ENCODE measurements around the gene FGD5.

FGD5 gene

DNA sequence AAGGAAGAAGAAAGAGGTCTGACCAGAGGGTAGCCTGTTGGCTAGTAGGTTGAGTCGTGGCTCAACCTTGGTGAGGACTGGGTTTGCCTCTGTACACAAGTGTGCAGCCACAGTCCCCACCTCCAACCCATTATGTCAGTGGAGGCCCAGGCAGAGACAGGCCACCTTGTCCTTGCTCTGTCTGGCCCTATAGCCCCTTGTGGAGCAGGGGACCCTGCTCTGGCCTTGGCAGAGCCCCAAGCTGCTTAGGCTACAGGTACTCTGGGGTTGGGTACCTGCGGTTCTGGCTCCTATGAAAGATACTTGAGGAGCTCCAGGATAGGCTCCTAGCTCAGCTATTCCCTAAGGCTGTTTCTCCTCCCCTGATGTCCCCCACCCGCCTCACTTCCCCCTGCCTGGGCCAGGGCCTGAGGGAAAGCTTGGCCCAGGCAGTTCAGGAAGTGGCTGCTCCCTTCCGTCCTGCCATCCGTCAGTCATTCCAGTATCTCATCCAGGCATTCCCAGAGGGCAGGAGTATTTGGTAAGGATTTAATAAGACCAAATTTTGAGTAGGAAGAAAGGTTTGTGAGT lies 44.0 kb downstream of the FGD5 start:
- no peak overlapping the region for H3K4me3 ChIP-seq
- peak overlapping the region in 3 of 21 experiments; percentile 18 to 38 (median 21) for H3K27ac ChIP-seq

DNA sequence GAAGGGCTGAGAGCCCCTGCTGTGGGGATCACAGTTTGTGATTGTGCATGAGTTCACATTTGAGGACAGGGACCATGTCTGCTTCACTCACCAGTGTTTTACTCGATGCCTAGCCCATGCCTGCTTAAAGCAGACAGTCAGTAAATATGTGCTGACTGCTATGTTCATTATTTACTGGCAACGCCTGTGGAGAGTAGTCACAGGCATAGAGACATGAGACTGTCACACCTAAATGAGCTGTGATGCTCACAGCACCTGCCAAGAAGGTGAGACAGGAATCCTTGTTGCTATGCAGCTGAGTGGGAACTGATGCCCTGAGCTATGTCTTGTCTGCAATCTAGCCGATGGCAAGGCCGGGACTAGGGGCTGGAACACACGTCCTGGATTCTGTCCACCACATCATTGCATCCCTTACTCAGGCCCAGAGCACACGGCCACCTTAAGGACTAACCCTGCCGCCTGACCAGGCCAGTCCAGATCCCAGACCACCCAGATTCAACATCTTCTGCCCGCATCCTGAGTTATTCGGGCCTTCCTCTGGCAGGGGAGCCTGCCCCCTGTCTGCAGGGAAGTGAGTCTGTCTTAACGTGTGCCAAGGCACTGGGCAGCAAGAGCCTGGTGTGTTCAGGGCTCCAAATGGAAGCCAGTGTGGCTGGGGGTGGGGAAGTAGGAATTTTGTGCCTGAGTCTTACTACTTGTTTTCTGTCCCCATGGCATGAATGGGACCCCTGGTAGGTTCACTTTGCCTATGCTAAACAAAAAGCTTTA lies 44.8 kb downstream of the FGD5 start:
- Histone ChIP-seq H3K4me3 (no peak overlapping the region), H3K27ac (peak overlapping the region in 4 of 21 experiments; percentile 4 to 38 (median 20))

DNA sequence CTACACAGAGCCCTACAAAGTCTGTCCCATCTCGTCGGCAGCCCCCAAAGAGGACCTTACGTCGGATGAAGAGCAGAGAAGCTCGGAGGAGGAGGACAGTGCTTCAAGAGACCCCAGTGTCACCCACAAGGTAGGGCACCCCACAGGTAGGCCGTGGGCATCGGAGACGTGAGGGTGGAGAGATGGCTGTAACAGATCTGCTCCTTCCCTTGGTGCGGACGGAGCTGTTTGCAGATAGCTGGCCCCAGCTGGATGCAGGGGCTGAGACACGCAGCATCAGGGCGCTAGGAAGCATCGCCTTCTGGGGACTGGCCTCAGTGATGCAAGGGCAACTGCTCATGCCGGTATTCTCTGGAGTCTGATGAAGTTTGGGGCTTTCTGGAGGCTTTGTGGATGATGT lies 45.4 kb downstream of the FGD5 start:
- no peak overlapping the region for H3K4me3 ChIP-seq
- H3K27ac ChIP-seq = peak overlapping the region in 1 of 21 experiments; percentile 4

DNA sequence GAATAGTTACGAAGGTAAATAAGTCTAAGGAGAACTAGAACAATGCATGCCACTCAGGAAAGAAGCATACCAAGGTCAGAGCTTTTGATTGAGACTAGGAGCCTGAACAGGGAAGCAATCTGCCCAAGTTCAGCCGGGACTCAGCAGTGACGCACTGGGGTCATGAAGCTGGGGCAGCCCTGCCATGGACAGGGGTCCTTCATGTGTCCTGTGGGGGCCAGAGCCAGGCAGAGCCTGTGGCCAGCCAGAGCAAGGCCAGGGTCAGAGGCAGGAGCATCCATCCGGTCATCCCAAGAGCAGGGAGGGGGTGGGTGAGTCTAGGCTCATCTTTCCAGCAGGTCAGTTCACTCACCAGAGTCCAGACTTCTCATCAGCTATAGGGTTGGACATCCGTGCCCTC lies 47.9 kb downstream of the FGD5 start:
- H3K27ac ChIP-seq = no peak overlapping the region

DNA sequence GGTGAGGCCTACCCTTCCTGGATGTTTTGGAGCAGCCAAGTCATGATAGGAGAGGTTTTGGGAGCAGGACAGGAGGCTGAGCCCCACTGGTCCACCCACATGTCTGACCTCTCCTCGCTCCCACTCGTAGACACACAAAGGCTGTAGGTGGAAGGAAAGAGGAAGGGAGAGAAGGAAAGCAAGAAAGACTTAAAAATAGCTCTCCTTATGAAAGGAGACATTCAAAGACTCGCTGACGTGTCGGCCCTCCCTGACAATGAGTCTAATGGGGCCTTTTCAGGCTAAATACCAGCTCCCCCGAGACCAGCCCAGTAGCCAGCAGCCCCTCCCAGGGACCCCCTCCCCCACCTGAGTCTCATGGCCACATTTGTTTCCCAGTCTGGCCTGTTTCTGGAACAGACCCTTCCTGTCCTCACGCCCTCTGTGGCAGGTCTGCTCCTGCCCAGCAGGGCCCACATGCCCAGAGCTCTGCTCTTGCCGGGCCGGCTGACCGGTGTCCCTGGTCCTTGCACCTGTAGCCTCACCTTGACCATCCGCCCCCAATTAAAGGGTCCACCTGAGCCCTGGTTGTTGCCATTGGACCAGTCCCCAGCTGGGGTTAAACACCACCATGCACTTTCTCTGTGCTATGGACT lies 49.3 kb downstream of the FGD5 start:
- Histone ChIP-seq H3K27ac (peak overlapping the region in 1 of 21 experiments; percentile 35), H3K4me3 (no peak overlapping the region)

More for the DNA sequence above, 47.9 kb downstream of the FGD5 start:
- no peak overlapping the region for H3K4me3 ChIP-seq

DNA sequence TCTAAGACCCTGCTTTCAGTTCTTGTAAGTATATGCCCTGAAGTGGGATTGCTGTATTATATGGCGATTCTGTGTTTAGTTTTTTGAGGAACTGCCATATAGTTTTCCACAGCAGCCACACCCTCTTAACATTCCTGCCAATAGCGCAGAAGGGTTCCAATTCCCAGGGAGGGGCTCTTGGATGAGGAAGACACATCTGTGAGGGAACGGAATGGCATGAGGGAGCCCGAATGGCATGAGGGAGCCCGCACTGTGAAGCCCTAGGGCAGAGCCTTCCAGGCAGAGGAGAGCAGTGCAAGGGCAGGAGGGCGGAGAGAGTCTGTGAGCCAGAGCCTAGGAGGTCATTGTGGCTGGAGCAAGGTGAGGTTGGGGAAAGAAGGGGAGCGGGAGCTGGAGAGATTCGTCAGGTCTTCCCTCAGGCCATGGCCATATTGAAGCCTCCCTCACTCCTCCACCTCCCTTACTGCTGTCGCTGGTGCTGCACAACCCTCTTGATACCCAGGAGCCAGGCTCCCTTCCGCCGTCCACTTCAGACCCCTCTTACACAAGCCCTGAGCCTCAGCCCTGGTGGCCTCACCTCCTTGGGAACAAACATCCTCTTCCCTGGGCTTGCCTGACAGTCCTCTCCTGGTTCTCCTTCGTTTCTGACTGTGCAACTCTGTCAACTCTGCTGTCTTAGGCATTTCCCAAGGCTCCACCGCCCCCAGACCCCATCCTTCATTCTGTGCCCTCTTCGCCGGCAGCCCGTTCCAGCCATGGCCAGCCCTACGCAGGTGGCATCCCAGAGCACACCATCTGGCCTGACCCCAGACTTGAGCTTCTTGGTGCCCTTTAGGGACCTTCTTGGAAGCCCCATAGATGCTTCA lies 51.4 kb downstream of the FGD5 start:
- Histone ChIP-seq H3K27ac (peak overlapping the region in 2 of 21 experiments; percentile 57 to 69), H3K4me3 (no peak overlapping the region)

DNA sequence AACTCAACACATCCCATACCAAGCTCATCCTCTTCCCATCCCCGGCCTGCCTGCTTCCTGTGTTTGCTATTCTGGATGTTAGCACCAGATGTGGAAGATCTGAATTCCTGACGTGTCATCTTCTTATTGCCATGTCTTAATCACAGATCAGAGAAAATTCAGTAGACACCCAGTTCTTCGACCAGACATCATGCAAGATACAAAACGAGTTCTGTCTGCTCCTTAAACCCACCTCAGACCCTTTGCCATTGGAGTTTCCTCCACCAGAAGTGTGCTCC lies 52.0 kb downstream of the FGD5 start:
- Histone ChIP-seq H3K4me3 (no peak overlapping the region), H3K27ac (peak overlapping the region in 4 of 21 experiments; percentile 10 to 69 (median 43))

DNA sequence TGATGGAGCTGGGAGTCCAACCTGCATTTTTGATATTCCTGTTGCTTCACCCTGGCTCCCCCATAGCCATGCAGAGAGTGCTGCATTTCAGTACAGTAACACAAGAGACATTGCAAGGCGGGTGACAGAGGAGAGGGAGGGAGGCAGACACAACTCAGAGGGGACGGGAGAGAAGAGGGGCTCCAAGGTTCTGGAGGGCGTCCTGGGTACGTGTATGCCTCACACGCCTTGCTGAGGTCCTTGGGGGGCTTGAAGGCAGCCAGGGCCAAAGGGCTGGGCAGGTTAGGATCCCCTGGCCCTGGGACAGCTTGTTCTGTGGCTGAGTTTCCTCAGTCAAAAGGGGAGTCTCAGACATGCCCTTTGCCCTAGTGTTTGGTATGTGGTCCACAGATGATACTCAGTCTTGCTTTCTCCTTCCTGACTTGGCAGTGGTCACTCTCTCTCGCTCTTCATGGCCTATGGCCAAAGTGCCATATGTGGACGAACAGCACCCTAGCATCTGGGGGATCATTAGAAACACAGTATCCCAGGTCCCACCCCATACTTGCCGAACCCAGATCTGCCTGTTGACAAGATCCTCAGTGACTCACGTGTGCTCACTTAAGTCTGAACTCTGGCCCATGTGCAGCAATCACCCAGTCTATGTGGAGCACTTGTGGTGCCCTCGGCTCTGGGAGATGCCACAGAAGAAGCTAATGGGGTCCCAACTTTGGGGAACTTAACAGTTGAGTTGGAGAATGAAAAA lies 52.9 kb downstream of the FGD5 start:
- H3K4me3 ChIP-seq = no peak overlapping the region
- peak overlapping the region in 4 of 21 experiments; percentile 31 to 53 (median 44) for H3K27ac ChIP-seq

DNA sequence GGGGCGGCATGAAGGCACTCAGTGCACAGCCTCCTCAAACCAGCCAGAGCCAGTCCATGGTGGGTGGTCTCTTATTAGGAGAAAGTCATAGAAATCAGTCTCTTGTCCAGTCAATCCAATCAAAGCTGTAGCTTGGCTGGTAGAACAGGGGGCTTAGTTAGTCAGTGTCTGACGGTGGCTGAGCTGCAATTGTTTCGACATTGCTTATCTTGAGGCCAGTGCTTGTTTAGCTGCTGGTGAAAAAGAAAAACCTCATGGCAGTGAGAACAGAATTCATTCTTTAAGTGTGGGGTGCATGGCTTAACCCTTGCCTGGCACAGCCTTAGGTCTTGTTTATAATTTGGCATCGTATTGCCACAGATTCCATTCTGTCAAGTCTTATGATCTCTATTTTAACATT lies 53.9 kb downstream of the FGD5 start:
- Histone ChIP-seq H3K4me3 (no peak overlapping the region), H3K27ac (no peak overlapping the region)

DNA sequence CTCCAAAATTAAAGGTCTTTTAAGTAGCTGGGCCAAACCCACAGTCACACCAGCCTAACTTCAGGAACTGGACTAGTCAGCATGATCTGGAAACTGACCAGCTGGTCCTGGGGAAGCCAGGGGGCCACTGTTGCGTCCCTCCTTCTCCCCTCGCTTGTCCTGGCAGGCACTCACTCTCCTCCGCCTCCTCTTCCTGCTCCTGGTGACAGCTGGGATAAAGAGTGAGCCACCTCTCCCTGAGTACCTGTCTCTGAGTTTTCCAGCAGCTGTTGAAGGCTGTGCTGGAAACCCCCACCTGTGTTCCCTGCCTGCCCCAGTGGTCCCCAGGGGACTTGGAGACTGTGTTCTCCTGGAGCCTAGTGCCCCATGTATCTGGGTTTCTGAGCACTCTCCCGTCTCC lies 56.0 kb downstream of the FGD5 start:
- Histone ChIP-seq H3K27ac (peak overlapping the region in 3 of 21 experiments; percentile 8 to 76 (median 55)), H3K4me3 (no peak overlapping the region)

DNA sequence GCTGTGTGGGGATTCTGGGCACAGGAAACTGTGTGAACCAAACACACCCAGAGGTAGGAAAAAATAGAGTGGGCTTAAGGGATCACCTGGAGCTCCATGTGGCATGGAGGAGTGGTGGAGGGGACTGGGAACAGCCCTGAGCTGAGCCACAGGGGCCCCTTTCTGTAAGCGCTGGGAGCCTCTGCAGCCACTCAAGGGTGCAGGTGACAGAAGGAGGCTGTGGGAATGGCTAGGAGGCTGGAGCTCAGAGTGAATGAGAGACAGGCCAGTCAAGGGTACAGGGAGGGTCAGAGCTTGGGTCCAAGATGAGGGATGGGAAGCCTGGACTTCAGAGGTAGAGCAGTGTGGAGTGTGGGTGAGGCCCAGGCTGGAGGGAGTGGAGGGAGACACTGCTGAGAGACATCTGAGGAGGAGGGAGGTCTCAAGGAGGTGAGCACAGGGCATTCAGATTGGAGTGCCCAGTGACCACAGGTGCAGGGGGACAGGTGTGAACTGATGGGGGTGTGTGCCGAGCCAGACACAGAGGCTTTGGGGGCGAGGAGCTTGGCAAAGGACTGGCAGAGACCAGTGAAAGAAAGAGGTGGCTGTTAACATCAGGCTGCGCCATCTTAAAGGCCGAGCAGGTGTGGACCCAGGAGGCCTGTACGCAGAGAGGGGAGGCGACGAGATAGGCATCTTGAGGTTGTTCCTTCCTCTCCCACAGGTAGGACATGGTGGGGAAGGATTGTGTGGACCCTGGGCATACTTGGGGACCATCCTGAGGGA lies 56.8 kb downstream of the FGD5 start:
- no peak overlapping the region for H3K4me3 ChIP-seq
- peak overlapping the region in 6 of 21 experiments; percentile 8 to 76 (median 46) for H3K27ac ChIP-seq

DNA sequence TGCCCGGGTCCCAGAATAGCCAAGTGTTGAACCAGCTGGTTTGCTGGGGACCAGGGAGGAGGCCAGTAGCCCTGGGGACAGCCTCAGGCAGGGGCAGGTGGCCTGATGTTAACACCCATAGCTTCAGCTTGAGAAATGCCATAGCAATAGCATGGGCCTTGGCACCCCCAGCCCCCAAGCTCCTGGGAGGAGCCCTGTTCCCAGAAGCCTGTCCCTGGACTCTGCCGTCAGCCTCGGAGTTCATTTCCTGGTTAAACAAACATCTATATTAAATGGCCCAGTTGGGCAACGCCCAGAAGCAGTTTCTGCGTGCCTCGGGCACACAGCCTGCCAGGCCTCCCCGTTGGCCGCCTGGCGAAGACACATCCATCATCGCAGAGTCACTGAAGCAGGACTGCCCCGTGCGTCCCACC lies 58.2 kb downstream of the FGD5 start:
- Histone ChIP-seq H3K4me3 (no peak overlapping the region), H3K27ac (peak overlapping the region in 11 of 21 experiments; percentile 24 to 80 (median 52))

DNA sequence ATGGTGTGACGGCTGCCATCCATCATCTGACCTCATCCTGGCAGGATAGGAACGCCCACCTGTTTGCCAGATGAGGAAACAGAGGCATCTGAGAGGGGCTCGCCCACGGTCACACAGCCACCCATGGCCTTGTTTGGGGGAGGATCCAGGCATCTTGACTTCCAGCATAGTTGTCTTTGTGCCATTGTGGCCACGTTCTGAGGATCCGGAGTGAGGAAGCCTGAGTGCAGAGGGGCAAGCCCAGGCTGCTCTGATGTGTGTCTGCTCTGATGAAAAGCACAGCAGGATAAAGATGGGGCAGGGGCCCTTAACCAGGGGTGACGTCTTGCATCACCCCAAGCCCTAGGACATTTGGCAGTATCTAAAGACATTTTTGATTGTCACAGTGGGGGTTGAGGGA lies 58.7 kb downstream of the FGD5 start:
- H3K4me3 ChIP-seq = no peak overlapping the region
- peak overlapping the region in 4 of 21 experiments; percentile 46 to 80 (median 60) for H3K27ac ChIP-seq

DNA sequence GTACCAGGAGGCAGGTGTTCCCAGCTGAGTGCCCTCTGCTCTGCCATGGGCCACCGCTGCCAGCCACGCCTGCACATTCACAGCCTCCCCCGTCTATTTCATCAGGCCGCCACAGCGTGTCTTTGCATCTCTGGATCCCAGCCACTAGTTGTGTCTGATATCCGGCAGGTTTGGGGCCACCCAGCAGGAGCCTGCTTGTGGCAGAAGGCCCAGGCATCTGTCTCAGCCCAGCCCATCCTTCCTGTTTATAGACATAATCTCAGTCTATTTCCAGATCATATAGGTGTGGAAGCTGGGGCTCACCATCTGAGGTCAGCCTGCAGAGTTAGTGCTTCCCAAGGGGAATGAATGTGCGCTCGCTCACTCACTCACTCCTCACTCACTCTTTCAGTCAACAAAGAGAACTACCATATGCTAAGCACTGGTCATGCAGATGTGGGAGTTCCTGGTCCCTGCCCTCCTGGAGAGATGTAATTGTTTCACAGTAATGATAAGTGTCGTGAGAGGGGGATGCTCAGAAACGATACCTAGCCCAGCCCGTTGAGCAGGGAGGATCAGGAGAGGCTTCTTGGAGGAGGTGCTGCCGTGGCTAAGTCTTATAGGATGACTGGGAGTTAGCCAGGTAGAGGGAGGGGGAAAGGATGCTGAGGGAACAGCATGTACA lies 60.6 kb downstream of the FGD5 start:
- H3K4me3 ChIP-seq = no peak overlapping the region
- H3K27ac ChIP-seq = peak overlapping the region in 1 of 21 experiments; percentile 29

DNA sequence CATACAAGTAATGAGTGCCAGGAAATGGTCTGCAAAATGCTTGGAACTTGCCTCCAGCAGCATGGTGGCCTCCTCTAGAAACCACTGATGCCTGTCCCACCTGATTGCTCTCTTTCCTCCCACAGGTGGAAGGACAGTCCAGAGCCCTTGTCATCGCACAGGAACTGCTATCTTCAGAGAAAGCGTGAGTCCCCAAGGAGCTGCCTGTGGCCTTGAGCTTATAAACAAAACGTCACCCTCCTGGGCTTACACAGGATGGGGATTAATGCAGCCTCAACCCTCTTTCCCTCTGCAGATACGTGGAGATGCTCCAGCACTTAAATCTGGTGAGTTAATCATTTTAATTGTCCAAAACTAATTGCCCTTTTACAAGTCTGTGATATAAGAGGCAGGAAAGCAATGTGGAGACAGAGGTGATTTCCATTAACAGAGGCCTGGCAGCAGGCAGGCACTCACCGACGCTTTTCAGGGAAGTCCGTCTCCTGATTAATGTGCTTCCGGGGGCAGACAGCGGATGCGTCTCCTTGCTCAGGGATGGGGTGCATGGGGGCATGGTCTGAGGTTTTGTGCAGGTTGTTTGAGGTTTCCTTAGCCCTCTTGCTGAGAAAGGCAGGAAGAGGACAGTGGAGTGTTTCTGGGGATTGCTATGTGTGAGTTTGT lies 61.8 kb downstream of the FGD5 start:
- H3K4me3 ChIP-seq = no peak overlapping the region
- peak overlapping the region in 1 of 21 experiments; percentile 16 for H3K27ac ChIP-seq

DNA sequence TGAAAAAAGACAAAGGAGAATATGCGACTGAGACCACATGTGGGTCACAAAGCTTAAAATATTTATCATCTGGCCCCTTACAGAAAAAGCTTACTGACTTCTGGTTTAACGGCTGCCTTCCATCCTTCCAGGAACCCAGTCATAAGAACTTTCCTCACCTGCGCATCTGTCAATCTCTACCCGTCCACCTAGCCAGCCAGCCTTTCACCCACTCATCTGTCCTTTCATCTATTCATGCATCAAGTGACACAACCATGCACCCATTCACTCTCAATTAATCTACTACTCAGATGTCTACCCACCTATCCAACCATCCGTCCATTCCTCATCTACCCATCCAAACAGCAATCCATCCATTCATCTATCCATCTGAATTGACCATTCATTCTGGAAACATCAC lies 64.5 kb downstream of the FGD5 start:
- Histone ChIP-seq H3K4me3 (no peak overlapping the region), H3K27ac (no peak overlapping the region)

DNA sequence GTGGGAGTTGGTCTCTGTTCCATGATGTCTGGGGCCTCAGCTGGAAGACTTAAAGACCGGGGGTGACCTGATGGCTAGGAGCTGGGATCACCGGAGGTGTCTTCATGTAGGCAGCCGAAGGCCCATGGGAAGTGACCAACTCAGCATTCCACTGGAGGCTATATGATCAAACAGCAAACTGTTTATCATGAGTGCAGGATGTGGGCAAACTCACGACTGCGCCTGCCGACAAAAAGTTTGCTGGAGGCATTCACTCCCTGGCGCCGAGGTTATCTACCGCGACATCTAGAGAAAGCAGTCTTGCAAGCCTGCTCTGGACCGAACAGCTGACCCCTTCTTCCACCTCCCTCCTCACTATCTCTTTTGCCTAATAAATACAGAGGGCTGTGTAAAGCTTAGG lies 65.9 kb downstream of the FGD5 start:
- Histone ChIP-seq H3K4me3 (no peak overlapping the region), H3K27ac (peak overlapping the region in 1 of 21 experiments; percentile 51)

DNA sequence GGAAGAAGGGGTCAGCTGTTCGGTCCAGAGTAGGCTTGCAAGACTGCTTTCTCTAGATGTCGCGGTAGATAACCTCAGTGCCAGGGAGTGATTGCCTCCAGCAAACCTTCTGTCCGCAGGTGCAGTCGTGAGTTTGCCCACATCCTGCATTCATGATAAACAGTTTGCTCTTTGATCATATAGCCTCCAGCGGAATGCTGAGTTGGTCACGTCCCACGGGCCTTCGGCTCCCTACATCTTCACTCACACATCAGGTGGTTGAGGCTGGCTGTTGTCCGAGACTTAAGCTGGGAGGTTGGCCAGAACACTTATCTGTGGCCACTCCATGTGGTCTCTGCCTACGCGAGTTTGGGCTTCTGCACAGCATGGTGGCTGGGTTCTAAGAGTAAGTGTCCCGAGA lies 66.5 kb downstream of the FGD5 start:
- Histone ChIP-seq H3K4me3 (no peak overlapping the region), H3K27ac (peak overlapping the region in 2 of 21 experiments; percentile 30 to 51)
